IPS DF 6.9 (cell line): ENCODE results near the gene TMLHE.
"Not testable (repeated sequence)": the region's sequence is repeated elsewhere in the genome, so short reads cannot be mapped to it uniquely, and the experiment has no call there.

Experiments used
- DNase-seq: peaks from one replicate; pipeline ENCODE4 v3.0.0-alpha.2; 2013; ENCODE audit warnings: low read depth, low spot score
- H3K27ac ChIP-seq: one replicate; pipeline ENCODE4 v1.5.1; 2013; ENCODE audit warnings: low read length, control low read depth
- H3K27me3 ChIP-seq: 2 replicates; pipeline ENCODE4 v1.6.1; 2013; ENCODE audit warnings: mild to moderate bottlenecking, low read length; ENCODE audit not compliant: control insufficient read depth, insufficient read depth
- H3K36me3 ChIP-seq: 2 replicates; pipeline ENCODE4 v1.6.1; 2013; ENCODE audit warnings: low read length; ENCODE audit not compliant: control insufficient read depth, insufficient read depth
- H3K4me1 ChIP-seq: 2 replicates; pipeline ENCODE4 v1.6.1; 2013; ENCODE audit warnings: low read length; ENCODE audit not compliant: control insufficient read depth, insufficient read depth
- H3K4me3 ChIP-seq: 2 replicates; pipeline ENCODE4 v1.5.1; 2013; ENCODE audit warnings: mild to moderate bottlenecking, low read length
- H3K9me3 ChIP-seq: 2 replicates; pipeline ENCODE4 v1.6.1; 2013; ENCODE audit warnings: low read length, inconsistent platforms; ENCODE audit not compliant: control insufficient read depth, insufficient read depth
- WGBS: extraction: QIAGEN DNeasy Blood & Tissue Kit; methylation state at CpG from one replicate; pipeline ENCODE4 v1.1.7; 2013; ENCODE audit warnings: mixed read lengths, missing lambda C conversion rate; ENCODE audit not compliant: insufficient read length, insufficient coverage; 5-methylcytosine and 5-hydroxymethylcytosine counted together

Gene TMLHE

GRCh38 chrX:155612312-155613224 lies at the start of gene TMLHE, which contains the start of gene SPRY3:
TSS of gene TMLHE (minus strand) at chrX:155612952. CDS start at chrX:155545276, 67,676 bp downstream.
TSS of gene SPRY3 (plus strand) at chrX:155612586.
- peak within 1 kb of the TSS; percentile 59; the same call in 1 of the 2 replicates for H3K4me3 ChIP-seq
- H3K27ac ChIP-seq, result no peak within 1 kb of the TSS
- no peak for DNase-seq
- WGBS, result no CpG with 5 or more reads among the region's 50 CpGs
- H3K27me3 ChIP-seq, result no peaks in the 10 kb centered on the region
- H3K9me3 ChIP-seq, result no peaks in the 10 kb centered on the region
- H3K4me1 ChIP-seq, result no peaks in the 10 kb centered on the region
- no peaks in the 10 kb centered on the region for H3K36me3 ChIP-seq

GRCh38 chrX:155662282-155662681 lies 49.5 kb upstream of the TMLHE start:
- no peaks in the 10 kb centered on the region for H3K27me3 ChIP-seq
- no peaks in the 10 kb centered on the region for H3K9me3 ChIP-seq
- no CpG with 5 or more reads among the region's 2 CpGs for WGBS
- no peaks in the 10 kb centered on the region for H3K36me3 ChIP-seq
- H3K4me3 ChIP-seq, result no peak overlapping the region
- H3K27ac ChIP-seq, result no peak overlapping the region
- H3K4me1 ChIP-seq, result no peaks in the 10 kb centered on the region
- no peak for DNase-seq

- WGBS, result no CpG with 5 or more reads among the region's 2 CpGs
- H3K4me1 ChIP-seq, result no peaks in the 10 kb centered on the region
- DNase-seq, result no peak
- no peaks in the 10 kb centered on the region for H3K36me3 ChIP-seq
- no peaks in the 10 kb centered on the region for H3K27me3 ChIP-seq
- no peak overlapping the region for H3K27ac ChIP-seq
- no peak overlapping the region for H3K4me3 ChIP-seq
- H3K9me3 ChIP-seq, result no peaks in the 10 kb centered on the region
Observed at GRCh38 chrX:155645180-155645579, 32.4 kb upstream of the TMLHE start.

- no CpG with 5 or more reads among the region's 2 CpGs for WGBS
- no peak overlapping the region for H3K4me3 ChIP-seq
- DNase-seq, result no peak
Observed at GRCh38 chrX:155643240-155643639, 30.5 kb upstream of the TMLHE start.

GRCh38 chrX:155641371-155641770 lies 28.6 kb upstream of the TMLHE start:
- not testable (repeated sequence) for DNase-seq, H3K27ac ChIP-seq, H3K4me1 ChIP-seq, H3K36me3 ChIP-seq, H3K27me3 ChIP-seq, H3K4me3 ChIP-seq, H3K9me3 ChIP-seq
- no CpG with 5 or more reads among the region's 14 CpGs for WGBS

More at GRCh38 chrX:155643240-155643639, 30.5 kb upstream of the TMLHE start:
- Histone ChIP-seq H3K27me3 (no peaks in the 10 kb centered on the region), H3K9me3 (no peaks in the 10 kb centered on the region), H3K27ac (no peak overlapping the region), H3K4me1 (no peaks in the 10 kb centered on the region), H3K36me3 (no peaks in the 10 kb centered on the region)

GRCh38 chrX:155637714-155638113 lies 25.0 kb upstream of the TMLHE start:
- Histone ChIP-seq H3K4me3 (no peak overlapping the region), H3K4me1 (no peaks in the 10 kb centered on the region), H3K9me3 (no peaks in the 10 kb centered on the region), H3K36me3 (no peaks in the 10 kb centered on the region), H3K27ac (no peak overlapping the region), H3K27me3 (no peaks in the 10 kb centered on the region)
- no peak for DNase-seq

- not testable (repeated sequence) for H3K27me3 ChIP-seq, H3K4me1 ChIP-seq, H3K27ac ChIP-seq, H3K9me3 ChIP-seq, H3K4me3 ChIP-seq, H3K36me3 ChIP-seq, DNase-seq
- WGBS, result no CpG with 5 or more reads among the region's 1 CpG
Observed at GRCh38 chrX:155635019-155635418, 22.3 kb upstream of the TMLHE start.

GRCh38 chrX:155632431-155633100 lies 19.8 kb upstream of the TMLHE start:
- no CpG with 5 or more reads among the region's 3 CpGs for WGBS
- no peaks in the 10 kb centered on the region for H3K9me3 ChIP-seq
- H3K4me1 ChIP-seq, result no peaks in the 10 kb centered on the region
- no peak overlapping the region for H3K4me3 ChIP-seq
- no peaks in the 10 kb centered on the region for H3K27me3 ChIP-seq
- H3K27ac ChIP-seq, result no peak overlapping the region
- no peak for DNase-seq
- H3K36me3 ChIP-seq, result no peaks in the 10 kb centered on the region

- DNase-seq, H3K4me3 ChIP-seq, H3K27me3 ChIP-seq, H3K4me1 ChIP-seq, H3K27ac ChIP-seq, H3K36me3 ChIP-seq, H3K9me3 ChIP-seq: not testable (repeated sequence)
Observed at GRCh38 chrX:155620110-155620509, 7.4 kb upstream of the TMLHE start.

GRCh38 chrX:155615938-155616337 lies 3.2 kb upstream of the TMLHE start:
- DNase-seq, result no peak
- no CpG with 5 or more reads among the region's 4 CpGs for WGBS
- Histone ChIP-seq H3K27ac (no peak overlapping the region), H3K9me3 (no peaks in the 10 kb centered on the region), H3K4me3 (no peak overlapping the region), H3K27me3 (no peaks in the 10 kb centered on the region), H3K4me1 (no peaks in the 10 kb centered on the region), H3K36me3 (no peaks in the 10 kb centered on the region)
